ENCODE data around the gene TCF15.

DNA sequence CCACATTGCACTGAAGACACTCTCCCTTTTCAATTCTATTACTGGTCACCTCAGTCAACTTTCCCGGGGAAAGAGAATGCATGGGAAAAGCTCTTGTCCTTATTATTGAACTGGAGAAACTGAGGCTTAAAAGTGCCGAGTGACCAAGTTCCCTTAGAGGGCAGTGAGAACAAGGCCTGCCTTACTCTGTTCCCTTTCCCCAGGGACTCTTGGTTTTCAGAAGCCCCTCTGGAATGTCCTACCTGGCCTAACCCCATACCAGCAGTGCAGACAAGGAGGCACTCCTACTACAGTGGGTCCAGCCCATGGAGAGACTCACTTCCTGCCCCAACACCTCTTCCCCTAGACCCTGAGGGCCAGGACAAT, 36.7 kb upstream of the TCF15 start:
- TF ChIP-seq, protein P1, sequence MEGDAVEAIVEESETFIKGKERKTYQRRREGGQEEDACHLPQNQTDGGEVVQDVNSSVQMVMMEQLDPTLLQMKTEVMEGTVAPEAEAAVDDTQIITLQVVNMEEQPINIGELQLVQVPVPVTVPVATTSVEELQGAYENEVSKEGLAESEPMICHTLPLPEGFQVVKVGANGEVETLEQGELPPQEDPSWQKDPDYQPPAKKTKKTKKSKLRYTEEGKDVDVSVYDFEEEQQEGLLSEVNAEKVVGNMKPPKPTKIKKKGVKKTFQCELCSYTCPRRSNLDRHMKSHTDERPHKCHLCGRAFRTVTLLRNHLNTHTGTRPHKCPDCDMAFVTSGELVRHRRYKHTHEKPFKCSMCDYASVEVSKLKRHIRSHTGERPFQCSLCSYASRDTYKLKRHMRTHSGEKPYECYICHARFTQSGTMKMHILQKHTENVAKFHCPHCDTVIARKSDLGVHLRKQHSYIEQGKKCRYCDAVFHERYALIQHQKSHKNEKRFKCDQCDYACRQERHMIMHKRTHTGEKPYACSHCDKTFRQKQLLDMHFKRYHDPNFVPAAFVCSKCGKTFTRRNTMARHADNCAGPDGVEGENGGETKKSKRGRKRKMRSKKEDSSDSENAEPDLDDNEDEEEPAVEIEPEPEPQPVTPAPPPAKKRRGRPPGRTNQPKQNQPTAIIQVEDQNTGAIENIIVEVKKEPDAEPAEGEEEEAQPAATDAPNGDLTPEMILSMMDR (IDR thresholded peaks at IDR 0.05; ENCODE audit: low read depth, low read length, missing input control), result no peak
- TF ChIP-seq JUND (IDR thresholded peaks at IDR 0.05) (no peak), TAF1 (conservative IDR thresholded peaks at IDR 0.05) (no peak)
